ENCODE measurements around the gene GJA1.
"Not testable (repeated sequence)": the region's sequence is repeated elsewhere in the genome, so short reads cannot be mapped to it uniquely, and the experiment has no call there.

The GJA1 gene

GRCh38 chr6:121436960-121437850, 1.8 kb downstream of the GJA1 start:
- DNase-seq (ENCODE audit: low read depth in 2 of 2): peak in 1 of 2 donors; percentile 7

GRCh38 chr6:121437851-121438651, 2.6 kb downstream of the GJA1 start:
- no peak for DNase-seq (ENCODE audit: low read depth in 2 of 2)

- DNase-seq (ENCODE audit: low read depth in 2 of 2): no peak
Measured at GRCh38 chr6:121438869-121439268, 3.4 kb downstream of the GJA1 start.

- no peak for DNase-seq (ENCODE audit: low read depth in 2 of 2)
Measured at GRCh38 chr6:121439475-121439874, 4.0 kb downstream of the GJA1 start.

- DNase-seq (ENCODE audit: low read depth in 2 of 2): no peak
Measured at GRCh38 chr6:121439926-121440325, 4.5 kb downstream of the GJA1 start.

- DNase-seq (ENCODE audit: low read depth in 2 of 2): no peak
Measured at GRCh38 chr6:121441477-121441876, 6.0 kb downstream of the GJA1 start.

- DNase-seq (ENCODE audit: low read depth in 2 of 2): no peak
Measured at GRCh38 chr6:121442576-121442975, 7.1 kb downstream of the GJA1 start.

GRCh38 chr6:121443971-121444541, 8.6 kb downstream of the GJA1 start:
- no peak for DNase-seq (ENCODE audit: low read depth in 2 of 2)

GRCh38 chr6:121446705-121447104, 11.3 kb downstream of the GJA1 start:
- not testable (repeated sequence) for DNase-seq (ENCODE audit: low read depth in 2 of 2)

- not testable (repeated sequence) for DNase-seq (ENCODE audit: low read depth in 2 of 2)
Measured at GRCh38 chr6:121447746-121448145, 12.3 kb downstream of the GJA1 start.

- DNase-seq (ENCODE audit: low read depth in 2 of 2): not testable (repeated sequence)
Measured at GRCh38 chr6:121448528-121448927, 13.1 kb downstream of the GJA1 start.

GRCh38 chr6:121449331-121449730, 13.9 kb downstream of the GJA1 start:
- no peak for DNase-seq (ENCODE audit: low read depth in 2 of 2)

- DNase-seq (ENCODE audit: low read depth in 2 of 2): no peak
Measured at GRCh38 chr6:121450242-121450641, 14.8 kb downstream of the GJA1 start.

- no peak for DNase-seq (ENCODE audit: low read depth in 2 of 2)
Measured at GRCh38 chr6:121451250-121451649, 15.8 kb downstream of the GJA1 start.

GRCh38 chr6:121453191-121453590, 17.7 kb downstream of the GJA1 start:
- DNase-seq (ENCODE audit: low read depth in 2 of 2): no peak

GRCh38 chr6:121460170-121460569, 24.7 kb downstream of the GJA1 start:
- DNase-seq (ENCODE audit: low read depth in 2 of 2): no peak

- DNase-seq (ENCODE audit: low read depth in 2 of 2): no peak
Measured at GRCh38 chr6:121463087-121463486, 27.6 kb downstream of the GJA1 start.

- DNase-seq (ENCODE audit: low read depth in 2 of 2): no peak
Measured at GRCh38 chr6:121465101-121465500, 29.7 kb downstream of the GJA1 start.

- no peak for DNase-seq (ENCODE audit: low read depth in 2 of 2)
Measured at GRCh38 chr6:121479486-121480098, 44.1 kb downstream of the GJA1 start.

- no peak for DNase-seq (ENCODE audit: low read depth in 2 of 2)
Measured at GRCh38 chr6:121480099-121480713, 44.8 kb downstream of the GJA1 start.

GRCh38 chr6:121482004-121482693, 46.7 kb downstream of the GJA1 start:
- DNase-seq (ENCODE audit: low read depth in 2 of 2): no peak
